Esophagus muscularis mucosa (tissue), 4 donors: Measurements from ENCODE around the gene ZNF581. TPM values are rescaled to one million over a fixed set of nuclear protein-coding genes. Genes with fewer than 3 reads are reported as not detected.

ENCODE experiments used
- DNase-seq: peaks from one replicate; pipeline ENCODE4 v3.0.0-alpha.2; 2017; ENCODE audit errors: extremely low spot score
- H3K27ac ChIP-seq, 4 donors: fragments of 200-600 bp; sonication (generic); replicated peaks in 1 of 4; 1 replicate in 3 of 4; 2 replicates in 1 of 4; pipeline ENCODE4 v1.5.1; 2016 to 2019; ENCODE audit warnings: mild to moderate bottlenecking in 1 of 4
- H3K27me3 ChIP-seq, 4 donors: fragments of 200-600 bp; sonication (generic); one replicate each; pipeline versions ENCODE4 v1.5.1 to v1.6.0; 2016 to 2019
- H3K36me3 ChIP-seq, 4 donors: fragments of 200-600 bp; sonication (generic); one replicate each; pipeline ENCODE4 v1.5.1; 2016 to 2019
- H3K4me1 ChIP-seq, 4 donors: fragments of 200-600 bp; sonication (generic); one replicate each; pipeline ENCODE4 v1.5.1; 2016 to 2019
- H3K4me3 ChIP-seq, 4 donors: fragments of 200-600 bp; sonication (generic); 1 replicate in 2 of 4; 2 replicates in 2 of 4; pipeline ENCODE4 v1.5.1; 2016 to 2019; ENCODE audit warnings: mild to moderate bottlenecking in 4 of 4, moderate library complexity in 1 of 4
- H3K9me3 ChIP-seq, 4 donors: fragments of 200-600 bp; sonication (generic); 1 replicate in 3 of 4; 2 replicates in 1 of 4; pipeline ENCODE4 v1.5.1; 2016 to 2019
- EP300 ChIP-seq: sonication (generic); formaldehyde crosslinking; IDR thresholded peaks from one replicate; pipeline ENCODE4 v1.6.1; 2017; ENCODE audit warnings: antibody characterized with exemption
- POLR2A ChIP-seq: fragments of 450-650 bp; IDR thresholded peaks from one replicate; pipeline ENCODE4 v1.6.1; 2017; ENCODE audit warnings: antibody characterized with exemption, moderate library complexity, mild to moderate bottlenecking, low read depth
- POLR2AphosphoS5 ChIP-seq, 2 donors: sonication (generic); formaldehyde crosslinking; IDR thresholded peaks; one replicate each; pipeline ENCODE4 v1.6.1; 2017; ENCODE audit warnings: antibody characterized with exemption in 2 of 2
- WGBS: methylation state at CpG from one replicate; pipeline ENCODE4 v1.1.5; 2018; 5-methylcytosine and 5-hydroxymethylcytosine counted together
- intact Hi-C: fragments of 100-400 bp; cut with DNase I; formaldehyde crosslinking; loops from one replicate; pipeline ENCODE4 v1.15.1; 2023
- total RNA-seq, 4 donors: library from RNA; depleted of rRNA; stranded (reverse); fragments of >200 nt; gene quantifications; one replicate each; pipeline versions ENCODE4 v1.1.0 to v1.2.1, GENCODE V29; 2016
- TF ChIP-seq, protein P1 (sequence below), 3 experiments: fragments of 200-600 bp in 2 of 3; fragments of 450-650 bp in 1 of 3; sonication (generic) in 2 of 3; IDR thresholded peaks; one replicate each; pipeline ENCODE4 v1.5.1; 2017 to 2019; ENCODE audit warnings: antibody characterized with exemption in 3 of 3, mild to moderate bottlenecking in 2 of 3, moderate library complexity in 1 of 3

The ZNF581 gene
- total RNA-seq, 4 donors from 2014 or later: 13.3 to 26.6 (median 18.2) TPM

- DNase-seq: no peak
Measured at GRCh38 chr19:55637534-55637933, 5.9 kb upstream of the ZNF581 start.

GRCh38 chr19:55638864-55639359 is 4.5 kb upstream of the ZNF581 start:
- intact Hi-C loops: no loop called here
- Histone ChIP-seq H3K4me1 (peaks cover 68 to 88% (median 83%) of the 10 kb centered on the region in 4 donors), H3K27ac (peak overlapping the region in 3 of 4 donors; percentile 94 to 97 (median 94)), H3K27me3 (no peaks in the 10 kb centered on the region), H3K36me3 (peaks cover 0 to 12% (median 1%) of the 10 kb centered on the region in 4 donors), H3K4me3 (no peak overlapping the region), H3K9me3 (no peaks in the 10 kb centered on the region)
- WGBS: 83% methylated on average over 6 of the region's 6 CpGs
- no peak for DNase-seq
- TF ChIP-seq, protein P1, sequence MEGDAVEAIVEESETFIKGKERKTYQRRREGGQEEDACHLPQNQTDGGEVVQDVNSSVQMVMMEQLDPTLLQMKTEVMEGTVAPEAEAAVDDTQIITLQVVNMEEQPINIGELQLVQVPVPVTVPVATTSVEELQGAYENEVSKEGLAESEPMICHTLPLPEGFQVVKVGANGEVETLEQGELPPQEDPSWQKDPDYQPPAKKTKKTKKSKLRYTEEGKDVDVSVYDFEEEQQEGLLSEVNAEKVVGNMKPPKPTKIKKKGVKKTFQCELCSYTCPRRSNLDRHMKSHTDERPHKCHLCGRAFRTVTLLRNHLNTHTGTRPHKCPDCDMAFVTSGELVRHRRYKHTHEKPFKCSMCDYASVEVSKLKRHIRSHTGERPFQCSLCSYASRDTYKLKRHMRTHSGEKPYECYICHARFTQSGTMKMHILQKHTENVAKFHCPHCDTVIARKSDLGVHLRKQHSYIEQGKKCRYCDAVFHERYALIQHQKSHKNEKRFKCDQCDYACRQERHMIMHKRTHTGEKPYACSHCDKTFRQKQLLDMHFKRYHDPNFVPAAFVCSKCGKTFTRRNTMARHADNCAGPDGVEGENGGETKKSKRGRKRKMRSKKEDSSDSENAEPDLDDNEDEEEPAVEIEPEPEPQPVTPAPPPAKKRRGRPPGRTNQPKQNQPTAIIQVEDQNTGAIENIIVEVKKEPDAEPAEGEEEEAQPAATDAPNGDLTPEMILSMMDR (IDR thresholded peaks at IDR 0.05): peak in 2 of 3 experiments; percentile 7 to 47
- TF ChIP-seq EP300: no peak

More at GRCh38 chr19:55637534-55637933, 5.9 kb upstream of the ZNF581 start:
- TF ChIP-seq POLR2AphosphoS5 (IDR thresholded peaks at IDR 0.05) (no peak), EP300 (no peak), POLR2A (no peak)
- TF ChIP-seq, protein P1 (IDR thresholded peaks at IDR 0.05): no peak
- Histone ChIP-seq H3K27me3 (no peaks in the 10 kb centered on the region), H3K4me1 (peaks cover 61 to 83% (median 76%) of the 10 kb centered on the region in 4 donors), H3K36me3 (peaks cover 0 to 12% (median 1%) of the 10 kb centered on the region in 4 donors), H3K27ac (peak overlapping the region in 1 of 4 donors; percentile 5), H3K4me3 (no peak overlapping the region), H3K9me3 (no peaks in the 10 kb centered on the region)
- intact Hi-C loops: no loop called here
- WGBS: 76% methylated on average over 10 of the region's 11 CpGs

GRCh38 chr19:55640043-55640576 is 3.3 kb upstream of the ZNF581 start:
- no peaks in the 10 kb centered on the region for H3K9me3 ChIP-seq
- peaks cover 71 to 94% (median 88%) of the 10 kb centered on the region in 4 donors for H3K4me1 ChIP-seq
- DNase-seq: no peak
- H3K36me3 ChIP-seq: peaks cover 0 to 19% (median 9%) of the 10 kb centered on the region in 4 donors
- H3K27ac ChIP-seq: peak overlapping the region; percentile 94 to 97 (median 94)
- 0% methylated on average over 2 of the region's 38 CpGs for WGBS
- intact Hi-C loops: no loop called here
- TF ChIP-seq POLR2AphosphoS5 (IDR thresholded peaks at IDR 0.05) (peak in 1 of 2 donors; percentile 47), POLR2A (no peak), EP300 (no peak)
- TF ChIP-seq, protein P1 (IDR thresholded peaks at IDR 0.05): peak; percentile 35 to 58 (median 55)
- H3K27me3 ChIP-seq: no peaks in the 10 kb centered on the region
- peak overlapping the region; percentile 74 to 91 (median 87) for H3K4me3 ChIP-seq

DNA sequence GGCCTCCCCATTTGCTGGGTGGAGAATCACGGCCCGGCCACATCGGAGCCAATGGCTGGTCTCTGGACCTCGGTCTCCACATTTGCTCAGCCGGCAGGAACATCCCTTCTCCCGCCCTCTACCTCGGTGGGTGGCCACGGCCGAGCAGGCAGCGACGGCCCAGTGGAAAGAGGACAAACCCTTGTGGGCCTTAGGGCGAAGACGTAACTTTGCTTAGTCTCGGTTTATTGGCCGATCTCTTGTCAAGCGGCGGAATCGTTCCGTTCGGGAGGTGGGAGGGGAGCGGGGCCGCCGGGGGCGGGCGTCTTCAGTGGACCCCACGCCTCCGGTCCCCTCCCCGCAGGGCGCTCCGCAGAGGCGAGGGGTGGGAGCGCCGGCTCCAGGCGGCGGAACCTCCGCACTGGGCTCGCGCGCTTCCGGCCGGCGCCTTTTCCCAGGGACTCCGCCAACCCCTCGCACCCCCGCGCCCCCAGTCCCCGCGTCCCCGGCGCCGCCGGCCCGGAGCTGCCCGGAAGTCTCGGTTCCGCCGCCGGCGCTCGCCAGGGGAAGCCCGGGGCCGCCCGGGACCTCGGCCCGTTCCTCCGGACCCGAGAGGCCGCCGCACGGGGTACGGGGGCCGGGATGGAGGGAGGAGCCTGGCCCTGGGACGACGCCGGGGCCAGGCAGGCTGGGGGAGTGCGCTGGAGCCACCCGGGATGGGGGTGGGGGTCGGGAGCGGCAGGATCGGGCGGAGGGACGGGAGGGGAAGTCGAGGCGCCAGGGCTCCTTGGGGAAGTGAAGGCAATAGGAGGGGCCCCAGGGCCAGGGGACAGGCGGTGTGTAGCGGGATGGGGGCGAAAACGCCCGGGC is 2.6 kb upstream of the ZNF581 start, which contains the start of gene ZNF580:
ZNF580 (plus strand) TSS at position 426 of the 849 bp plus-strand sequence. CDS start 1,507 bp downstream, outside the sequence.
- Histone ChIP-seq H3K4me3 (peak within 1 kb of the TSS; percentile 74 to 91 (median 87)), H3K27ac (peak within 1 kb of the TSS; percentile 94 to 97 (median 94)), H3K9me3 (no peaks in the 10 kb centered on the region), H3K4me1 (peaks cover 68 to 92% (median 89%) of the 10 kb centered on the region in 4 donors), H3K36me3 (peaks cover 0 to 26% (median 14%) of the 10 kb centered on the region in 4 donors), H3K27me3 (no peaks in the 10 kb centered on the region)
- intact Hi-C loops: no loop called here
- DNase-seq: no peak
- WGBS: 1% methylated on average over 34 of the region's 89 CpGs
- TF ChIP-seq POLR2A (no peak), POLR2AphosphoS5 (IDR thresholded peaks at IDR 0.05) (peak; percentile 38 to 40), EP300 (no peak)
- TF ChIP-seq, protein P1 (IDR thresholded peaks at IDR 0.05): no peak
